Stimulated activated CD8-positive, alpha-beta memory T cell treated with anti-CD3 and anti-CD28 coated beads, Interleukin-2, amount 100 ng/mL, for 48 hours (primary cell): ENCODE results near the gene ARHGEF33.

ENCODE experiments used
- DNase-seq, 2 donors: peaks; one replicate each; pipeline ENCODE4 v3.0.0-alpha.2; 2020; ENCODE audit warnings: low read depth in 2 of 2

The ARHGEF33 gene

DNA sequence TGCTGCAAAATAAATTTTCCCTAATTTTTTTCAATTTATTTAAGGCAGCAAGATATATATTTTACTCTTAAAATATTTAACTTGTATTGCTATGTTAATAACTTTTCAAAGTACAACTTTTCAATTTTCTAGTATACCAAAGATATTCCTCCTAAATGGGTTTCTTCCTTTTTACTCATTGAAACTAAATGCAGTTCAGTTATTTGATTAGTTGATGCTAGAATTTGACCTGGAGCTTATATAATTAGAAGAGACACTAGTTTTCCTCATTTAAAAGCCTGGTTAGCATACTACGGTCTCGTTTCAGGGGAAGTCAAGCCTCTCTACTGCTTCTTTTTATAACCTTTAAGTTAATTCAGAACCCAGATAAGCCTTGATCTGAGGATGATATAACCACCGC lies at the start of gene ARHGEF33:
Gene ARHGEF33 (plus strand): TSS at position 301 of the 400 bp plus-strand sequence. CDS start 29,573 bp downstream, outside the sequence.
- DNase-seq, result no peak

DNA sequence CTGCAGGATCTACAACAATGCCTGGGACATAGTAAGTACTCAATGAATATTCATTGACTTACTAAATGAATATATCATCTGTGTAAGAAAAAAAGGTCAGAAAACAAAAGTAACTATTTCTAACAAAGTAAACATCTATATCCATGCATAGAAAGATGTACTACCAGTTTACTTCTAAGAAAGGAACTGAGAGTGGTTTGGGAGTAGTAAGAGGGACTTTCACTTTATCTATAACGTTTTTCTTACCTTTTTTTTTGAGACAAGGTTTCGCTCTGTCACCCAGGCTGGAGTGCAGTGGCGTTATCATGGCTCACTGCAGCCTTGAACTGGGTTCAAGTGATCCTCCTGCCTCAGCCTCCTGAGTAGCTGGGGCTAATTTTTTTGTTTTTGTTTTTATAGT lies 39.6 kb upstream of the ARHGEF33 start:
- DNase-seq, result no peak

DNA sequence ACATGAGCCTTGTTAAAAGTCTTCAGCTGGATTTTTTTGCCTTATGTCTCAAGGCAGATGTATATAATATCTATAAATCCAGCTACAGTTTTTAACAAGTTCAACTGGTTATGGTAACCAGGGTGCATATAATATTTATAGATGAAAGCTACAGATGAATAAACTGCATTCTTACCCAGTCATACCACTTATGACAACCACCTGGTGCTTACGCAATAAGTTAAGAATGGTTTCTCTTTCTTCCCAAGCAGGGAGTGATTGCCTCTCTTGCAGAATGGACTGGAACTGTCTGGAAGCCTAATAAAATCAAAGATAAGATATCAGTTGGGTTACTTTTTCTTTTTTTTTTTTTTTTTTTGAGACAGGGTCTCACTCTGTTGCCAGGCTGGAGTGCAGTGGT lies 33.5 kb upstream of the ARHGEF33 start:
- DNase-seq, result no peak

DNA sequence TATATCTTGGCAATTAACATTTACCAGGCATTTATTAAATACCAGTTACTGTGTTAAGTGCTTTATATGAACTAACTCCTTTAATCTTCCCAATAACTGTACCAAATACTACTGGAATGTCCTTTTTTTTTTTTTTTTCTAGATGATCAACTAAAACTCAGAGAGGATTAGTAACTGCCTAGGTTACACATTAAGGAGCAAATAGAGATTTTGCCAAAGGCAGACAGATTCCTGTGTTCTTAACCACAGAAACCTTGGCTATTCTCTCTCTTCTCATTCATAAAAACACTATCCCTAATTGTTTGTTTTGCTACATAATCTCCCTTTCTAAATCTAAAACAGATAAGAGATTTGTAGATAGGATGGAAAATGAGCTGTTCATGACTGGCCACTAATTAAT lies 27.2 kb upstream of the ARHGEF33 start:
- no peak for DNase-seq

DNA sequence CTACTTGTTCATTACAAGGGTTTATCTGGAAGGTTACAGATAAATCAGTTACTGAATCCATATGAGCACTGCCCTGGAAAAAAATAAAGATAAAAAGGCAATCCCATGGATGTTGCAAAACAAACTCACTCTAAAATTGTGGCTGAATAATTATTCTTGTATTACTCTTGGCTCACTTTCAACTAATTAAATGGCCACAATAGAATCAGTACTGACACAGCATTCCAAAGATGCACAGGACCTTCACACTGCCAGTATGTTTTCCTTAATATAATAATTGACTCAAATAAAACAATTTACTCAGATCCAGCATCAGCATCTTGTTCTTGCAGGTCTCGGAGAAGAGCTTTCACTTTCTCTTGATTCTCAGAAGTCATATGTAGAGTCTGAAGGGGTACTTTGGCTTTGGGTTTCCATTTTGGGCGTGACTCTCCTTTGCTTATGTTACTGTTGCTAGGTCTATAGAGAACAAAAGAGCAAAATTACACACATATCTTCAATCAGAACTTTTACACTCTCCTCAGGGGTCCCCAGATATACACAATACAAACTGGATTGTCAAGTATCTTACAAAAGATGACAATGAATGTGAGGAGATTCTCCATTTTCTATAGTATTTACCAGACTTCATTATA lies 26.5 kb upstream of the ARHGEF33 start:
- DNase-seq, result no peak

DNA sequence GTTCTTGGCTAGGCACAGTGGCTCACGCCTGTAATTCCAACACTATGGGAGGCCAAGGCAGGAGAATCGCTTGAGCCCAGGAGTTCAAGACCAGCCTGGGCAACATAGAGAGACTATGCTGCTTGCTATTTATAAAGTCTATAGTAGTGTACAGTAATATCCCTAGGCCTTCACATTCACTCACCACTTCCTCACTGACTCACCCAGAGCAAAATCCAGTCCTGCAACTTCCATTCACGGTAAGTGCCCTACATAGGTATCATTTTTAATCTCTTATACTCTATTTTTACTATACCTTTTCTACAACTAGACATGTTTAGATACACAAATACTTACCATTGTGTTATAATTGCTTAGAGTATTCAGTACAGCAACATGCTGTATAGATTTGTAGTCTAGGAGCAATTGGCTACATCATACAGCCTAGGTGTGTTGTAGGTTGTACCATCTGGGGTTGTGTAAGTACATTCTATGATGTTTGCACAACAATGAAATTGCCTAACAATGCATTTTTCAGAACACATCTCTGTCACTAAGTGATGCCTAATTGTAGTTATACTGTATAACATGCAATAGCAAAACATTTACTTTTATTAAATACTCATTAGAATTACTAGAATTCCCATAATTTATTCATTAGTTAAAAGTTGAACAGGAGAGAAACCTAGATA lies 22.8 kb upstream of the ARHGEF33 start:
- no peak for DNase-seq

DNA sequence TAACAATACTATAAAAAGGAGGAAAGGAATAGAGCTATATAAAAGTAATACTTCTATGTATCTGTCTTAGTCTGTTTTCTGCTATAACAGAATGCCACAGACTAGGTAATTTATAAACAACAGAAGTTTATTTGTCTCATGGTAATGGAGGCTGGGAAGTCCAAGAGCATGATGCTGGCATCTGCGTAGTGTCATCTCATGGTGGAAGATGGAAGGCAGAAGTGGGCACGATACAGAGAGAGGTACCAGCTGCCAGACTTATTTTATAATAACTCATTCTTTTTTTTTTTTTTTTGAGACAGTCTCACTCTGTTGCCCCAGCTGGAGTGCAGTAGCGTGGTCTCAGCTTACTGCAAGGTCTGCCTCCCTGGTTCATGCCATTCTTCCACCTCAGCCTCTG lies 18.2 kb upstream of the ARHGEF33 start:
- no peak for DNase-seq

DNA sequence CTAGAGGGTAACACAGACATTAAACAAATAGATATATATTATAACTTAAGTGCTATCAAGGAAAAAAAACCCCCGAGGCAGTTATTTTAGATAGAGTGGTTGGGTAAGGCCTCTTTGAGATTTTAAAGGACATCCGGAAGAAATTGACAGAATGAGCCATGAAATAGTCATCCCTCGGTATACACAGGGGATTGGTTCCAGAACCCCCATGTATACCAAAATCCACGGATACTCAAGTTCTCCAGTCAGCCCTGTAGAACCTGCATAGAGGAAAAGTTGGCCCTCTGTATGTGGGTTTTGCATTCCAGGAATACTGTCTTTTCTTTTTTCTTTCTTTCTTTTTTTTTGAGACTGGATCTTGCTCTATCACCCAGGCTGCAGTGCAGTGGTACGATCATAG lies 15.9 kb upstream of the ARHGEF33 start:
- no peak for DNase-seq

DNA sequence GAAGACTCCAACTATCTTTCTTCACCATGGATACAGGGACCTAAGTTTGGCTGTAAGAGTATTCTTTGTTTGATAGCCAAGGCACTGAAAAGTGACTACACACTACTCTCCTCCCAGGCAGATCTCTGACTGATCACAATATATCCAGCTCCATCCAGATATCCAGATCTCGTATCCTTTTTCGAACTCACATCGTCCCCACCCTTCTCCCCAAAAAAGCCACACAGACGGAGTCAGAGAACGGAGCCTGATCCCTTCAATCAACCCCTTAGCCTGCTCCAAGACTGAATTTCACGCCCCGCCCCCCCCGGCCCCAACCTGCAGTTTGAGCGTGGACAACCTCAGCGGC lies 14.5 kb upstream of the ARHGEF33 start:
- no peak for DNase-seq

DNA sequence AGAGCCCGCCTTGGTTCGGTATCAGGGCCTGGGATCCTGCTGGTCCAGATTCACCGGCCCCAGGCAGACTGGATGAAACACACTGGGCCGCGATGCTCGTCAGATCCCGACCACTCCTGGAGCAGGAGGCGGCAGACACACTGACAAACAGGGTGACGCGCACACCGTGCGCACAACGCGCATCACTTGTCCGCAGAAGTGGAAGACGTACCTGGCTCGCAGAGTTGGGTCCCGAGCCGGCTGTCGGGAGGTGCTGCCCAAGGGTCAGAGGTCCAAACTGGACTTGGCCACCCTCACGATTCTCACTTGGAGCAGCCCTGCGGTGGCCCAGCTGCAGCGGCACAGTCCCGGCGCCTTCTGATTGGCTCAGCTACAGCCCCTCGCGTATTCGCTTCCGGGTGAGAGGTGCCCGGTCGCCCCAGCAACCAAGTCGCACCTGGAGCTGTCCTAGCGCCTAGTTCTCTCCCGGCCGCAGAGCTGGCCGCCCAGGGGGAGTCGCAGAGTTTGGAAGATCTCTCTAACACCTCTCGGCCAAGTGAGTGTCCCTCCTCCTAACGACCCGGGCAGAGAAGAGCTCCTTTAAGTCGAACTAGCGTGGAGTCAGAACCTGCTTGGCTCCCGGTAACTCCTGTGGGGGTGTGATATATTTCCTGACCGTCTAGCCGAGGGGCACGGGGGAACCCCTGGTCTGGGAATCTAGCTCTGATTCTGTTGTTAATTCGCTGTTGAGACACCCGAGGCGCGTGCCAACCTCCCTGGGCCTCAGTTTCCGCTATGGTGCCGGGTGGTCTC lies 13.9 kb upstream of the ARHGEF33 start, which contains the start of the genes DHX57 and MORN2:
Gene DHX57 (minus strand): TSS at position 359 of the 792 bp plus-strand sequence. CDS start 7,529 bp downstream, outside the sequence.
Gene MORN2 (plus strand): TSS at position 401 of the 792 bp plus-strand sequence.
- DNase-seq, result peak; percentile 65 to 69

DNA sequence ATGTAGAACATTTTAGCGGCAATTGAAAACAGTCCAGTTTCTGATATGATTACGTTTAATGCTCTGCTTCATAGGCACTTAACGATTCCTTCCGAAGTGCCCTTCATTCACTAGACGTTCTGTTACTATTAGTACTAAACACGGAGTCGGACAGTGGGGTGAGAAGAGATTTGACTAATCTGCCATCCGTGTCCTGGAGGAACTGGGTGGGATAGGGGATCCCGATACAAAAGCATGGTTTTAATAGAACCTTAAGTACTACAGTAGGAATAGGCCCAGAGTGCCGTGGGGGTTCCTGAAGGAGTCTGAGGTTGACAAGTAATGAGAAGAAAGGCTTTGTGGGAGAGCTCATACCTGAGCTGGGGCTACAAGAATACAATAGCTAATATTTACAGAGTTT lies 13.3 kb upstream of the ARHGEF33 start:
- DNase-seq, result no peak

DNA sequence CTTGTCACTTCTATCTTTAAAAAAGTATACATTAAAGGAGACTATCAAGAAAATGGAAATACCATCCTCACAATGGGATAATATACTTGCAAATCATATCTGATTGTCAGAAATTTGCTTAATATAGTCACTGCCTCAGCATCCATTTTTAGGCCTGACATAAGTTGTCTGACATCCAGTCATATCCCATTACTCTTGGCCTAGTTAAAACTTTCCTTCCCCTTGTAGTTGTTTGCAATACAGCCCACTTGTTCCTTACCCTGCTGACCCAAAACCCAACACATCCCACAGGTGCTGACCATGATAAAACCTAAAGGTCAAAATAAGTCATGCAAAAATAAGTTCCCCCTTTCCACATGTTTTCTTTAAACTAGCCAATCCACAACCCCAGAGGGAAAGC lies 3.6 kb upstream of the ARHGEF33 start:
- DNase-seq, result no peak

DNA sequence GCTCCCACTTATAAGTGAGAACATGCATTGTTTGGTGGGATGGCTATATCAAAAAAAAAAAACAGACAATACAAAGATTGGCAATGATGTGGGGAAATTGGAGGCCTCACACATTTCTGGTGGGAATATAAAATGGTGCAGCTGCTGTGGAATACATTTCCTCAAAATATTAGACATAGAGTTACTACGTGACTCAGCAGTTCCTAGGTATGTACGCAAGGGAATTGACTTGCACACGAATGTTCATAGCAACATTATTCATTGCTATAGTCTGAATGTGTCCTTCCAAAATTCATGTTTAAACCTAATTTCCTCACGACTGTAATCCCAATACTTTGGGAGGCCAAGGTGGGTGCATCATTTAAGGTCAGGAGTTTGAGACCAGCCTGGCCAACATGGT lies 2.3 kb upstream of the ARHGEF33 start:
- DNase-seq, result no peak

DNA sequence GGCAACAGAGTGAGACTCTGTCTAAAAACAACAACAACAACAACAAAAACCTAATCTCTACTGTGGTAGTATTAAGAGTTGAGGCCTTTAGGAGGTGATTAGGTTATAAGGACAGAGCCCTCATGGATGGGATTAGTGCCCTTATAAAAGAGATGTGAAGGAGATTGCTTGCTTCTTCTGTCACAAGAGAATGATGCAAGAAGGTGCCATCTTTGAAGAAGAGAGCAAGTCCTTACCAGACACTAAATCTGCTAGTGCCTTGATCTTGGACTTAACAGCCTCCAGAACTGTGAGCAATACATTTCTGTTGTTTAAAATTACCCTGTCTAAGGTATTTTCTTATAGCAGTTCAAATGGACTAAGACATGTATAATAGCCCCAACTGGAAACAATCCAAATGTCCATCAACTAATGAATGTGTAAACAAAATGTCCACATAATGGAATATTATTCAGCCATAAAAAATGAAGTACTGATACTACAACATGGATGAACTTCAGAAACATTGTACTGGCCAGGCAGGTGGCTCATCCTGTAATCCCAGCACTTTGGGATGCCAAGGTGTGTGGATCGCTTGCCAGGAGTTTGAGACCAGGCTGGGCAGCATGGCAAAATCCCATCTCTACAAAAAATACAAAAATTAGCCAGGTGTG lies 1.6 kb upstream of the ARHGEF33 start:
- DNase-seq, result no peak

DNA sequence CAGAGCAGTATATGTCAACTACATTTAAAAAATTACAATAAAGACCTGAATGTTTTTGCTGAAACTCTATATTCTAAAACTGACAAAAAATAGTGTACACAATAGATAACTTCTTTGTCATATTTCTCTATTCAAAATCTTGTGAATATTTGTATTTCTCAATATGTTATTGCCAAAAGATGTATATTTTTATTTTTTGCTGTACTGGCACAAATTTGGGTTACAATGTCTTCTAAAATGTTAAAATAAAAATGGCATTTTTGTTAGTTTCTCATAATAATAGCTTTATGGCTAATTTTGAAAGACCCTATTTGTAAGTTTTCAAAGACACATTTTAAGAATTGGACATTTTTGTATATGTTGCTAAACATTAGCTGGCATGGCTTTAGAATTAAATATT lies 630 bp upstream of the ARHGEF33 start:
- no peak for DNase-seq

DNA sequence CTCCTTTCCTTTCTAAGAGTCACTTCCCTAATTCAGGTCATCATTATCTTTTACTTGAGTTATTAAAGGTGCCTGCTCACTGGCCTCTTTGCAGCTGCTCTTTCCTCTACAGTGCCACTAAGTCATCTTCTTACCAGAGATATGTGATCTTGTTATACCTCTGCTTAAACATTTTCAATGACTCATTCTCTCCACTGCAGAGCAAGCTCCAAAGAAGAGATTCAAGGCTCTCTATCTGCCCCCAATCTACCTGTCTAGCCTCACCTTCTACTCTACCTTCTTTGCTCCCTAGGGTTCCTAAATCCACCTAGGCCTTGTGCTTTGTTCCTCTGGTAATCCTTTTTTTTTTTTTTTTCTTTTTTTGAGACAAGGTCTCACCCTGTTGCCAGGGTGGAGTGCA lies 3.1 kb downstream of the ARHGEF33 start:
- DNase-seq, result no peak

DNA sequence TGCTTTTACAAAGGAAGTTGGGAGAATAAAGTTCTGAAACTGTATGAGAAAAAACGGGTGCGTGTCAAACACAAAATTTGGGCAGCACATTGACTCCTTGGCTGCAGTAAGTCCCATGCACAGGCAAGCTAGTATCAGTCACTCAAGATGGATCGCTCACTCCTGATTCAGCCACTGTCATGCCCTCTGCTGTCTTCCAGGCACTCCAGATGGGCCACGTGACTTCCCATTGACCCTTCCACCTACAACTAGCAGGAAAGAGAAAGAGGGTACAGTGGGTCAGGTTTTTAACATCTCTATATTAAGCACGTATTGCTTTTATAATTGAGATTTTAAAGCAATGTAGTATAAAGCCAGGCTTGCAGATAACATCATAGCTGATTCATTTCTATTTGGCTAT lies 8.6 kb downstream of the ARHGEF33 start:
- no peak for DNase-seq

DNA sequence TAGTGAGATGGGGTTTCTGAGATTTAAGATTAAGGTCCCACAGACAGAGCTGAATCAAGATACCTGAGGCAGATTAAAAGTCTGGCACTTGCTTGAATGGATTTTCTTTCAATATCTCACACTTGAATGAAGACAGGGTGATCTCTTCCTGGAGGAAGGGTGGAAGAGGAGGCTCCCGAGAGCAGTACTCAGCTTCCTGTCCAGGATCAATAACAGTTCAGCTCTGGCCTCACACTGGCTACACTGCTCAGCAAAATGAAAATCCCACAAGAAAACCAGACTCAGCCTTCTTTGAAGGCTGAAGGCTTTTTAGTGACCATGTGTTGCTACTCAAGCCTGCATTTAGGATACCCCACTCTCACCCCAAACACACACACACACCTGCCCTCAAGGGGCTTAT lies 11.1 kb downstream of the ARHGEF33 start:
- DNase-seq, result no peak

DNA sequence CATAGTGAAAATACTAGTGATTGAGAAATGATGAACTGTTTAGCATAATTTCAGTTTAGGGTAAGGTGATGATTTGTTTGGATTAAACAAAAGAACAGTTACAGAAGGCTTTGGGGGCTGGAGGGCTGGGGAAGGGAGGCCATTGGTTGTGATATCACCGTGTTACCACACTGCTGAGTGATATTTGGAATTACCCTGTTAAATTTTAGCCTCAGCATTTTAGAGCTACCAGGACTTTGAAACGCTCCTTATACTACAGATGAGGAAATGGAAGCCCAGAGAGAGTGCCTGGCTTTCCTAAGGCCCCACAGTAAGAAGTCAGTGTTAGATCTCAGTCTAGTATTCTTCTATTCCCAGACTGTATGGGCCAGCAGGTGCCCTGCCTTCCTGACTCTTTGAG lies 15.6 kb downstream of the ARHGEF33 start:
- no peak for DNase-seq

DNA sequence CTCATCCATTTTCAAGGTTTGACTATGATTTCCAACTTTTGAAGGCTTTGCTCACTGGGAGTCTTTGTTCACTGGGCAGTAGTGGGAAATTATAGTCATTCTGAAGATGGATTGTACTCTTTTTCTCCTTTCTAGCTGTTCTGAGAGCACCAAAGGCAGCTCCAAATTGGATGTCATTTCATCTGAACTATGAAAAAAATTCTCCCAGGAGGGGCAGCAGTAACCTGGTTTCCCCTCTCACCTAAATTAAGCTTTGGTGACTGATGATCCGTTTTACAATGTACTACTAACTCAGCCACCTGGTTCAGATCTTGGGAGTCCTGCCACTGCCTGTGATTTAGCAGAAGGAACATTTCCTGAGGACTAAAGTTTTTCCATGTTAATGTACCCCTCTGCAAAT lies 17.6 kb downstream of the ARHGEF33 start:
- no peak for DNase-seq

DNA sequence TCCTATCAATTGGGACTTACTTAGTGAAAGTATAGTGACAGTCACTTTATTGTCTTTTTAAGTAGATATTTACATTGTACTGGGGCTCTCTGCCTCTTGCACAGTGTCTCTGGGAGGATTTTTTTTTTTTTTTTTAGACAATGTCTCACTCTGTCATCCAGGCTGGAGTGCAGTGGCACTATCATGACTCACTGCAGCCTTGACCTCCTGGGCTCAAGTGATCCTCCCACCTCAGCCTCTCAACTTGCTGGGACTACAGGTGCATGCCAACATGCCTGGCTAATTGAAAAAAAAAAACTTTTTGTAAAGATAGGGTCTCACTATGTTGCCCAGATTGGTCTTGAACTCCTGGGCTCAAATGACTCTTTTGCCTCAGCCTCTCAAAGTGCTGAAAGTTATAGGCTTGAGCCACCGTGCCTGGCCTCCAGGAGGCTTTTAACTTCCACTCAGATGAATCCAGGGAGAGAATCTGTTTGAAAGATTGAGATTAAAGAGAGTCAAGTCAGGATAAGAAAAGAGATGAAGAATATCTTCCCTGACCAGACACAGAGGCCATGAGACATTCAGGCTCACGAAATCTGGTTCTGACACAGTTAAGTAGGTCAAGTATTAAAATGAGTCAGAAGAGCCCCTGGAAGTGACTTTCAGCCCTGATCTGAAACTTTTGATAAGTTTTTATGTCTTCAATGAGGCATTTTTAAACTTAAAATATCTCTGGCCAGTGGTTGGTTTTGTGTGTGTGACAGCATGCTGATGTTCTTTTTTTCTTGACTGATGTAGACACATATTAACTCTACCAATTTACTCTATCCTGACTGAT lies 18.3 kb downstream of the ARHGEF33 start:
- DNase-seq, result no peak
